IPS-15b (cell line): Measurements from ENCODE around the gene CLEC16A.

Experiments used
- H3K27me3 ChIP-seq: one replicate; pipeline ENCODE4 v1.6.1; 2013; ENCODE audit warnings: low read length; ENCODE audit not compliant: control insufficient read depth, insufficient read depth
- H3K36me3 ChIP-seq: one replicate; pipeline ENCODE4 v1.6.1; 2013; ENCODE audit warnings: low read length; ENCODE audit not compliant: control insufficient read depth, insufficient read depth
- H3K4me1 ChIP-seq: one replicate; pipeline ENCODE4 v1.6.1; 2013; ENCODE audit warnings: mild to moderate bottlenecking, low read length; ENCODE audit not compliant: control insufficient read depth, insufficient read depth
- H3K4me3 ChIP-seq: one replicate; pipeline ENCODE4 v1.5.1; 2013; ENCODE audit warnings: low read depth, low read length
- H3K9ac ChIP-seq: one replicate; pipeline ENCODE4 v1.6.1; 2013; ENCODE audit warnings: low read depth, mild to moderate bottlenecking, low read length
- H3K9me3 ChIP-seq: one replicate; pipeline ENCODE4 v1.6.1; 2013; ENCODE audit warnings: mild to moderate bottlenecking, low read length; ENCODE audit not compliant: control insufficient read depth, insufficient read depth

The CLEC16A gene

GRCh38 chr16:11138022-11138768 lies 193.8 kb downstream of the CLEC16A start:
- H3K9ac ChIP-seq = no peak overlapping the region
- peaks cover 2% of the 10 kb centered on the region for H3K4me1 ChIP-seq
- no peaks in the 10 kb centered on the region for H3K9me3 ChIP-seq
- H3K4me3 ChIP-seq = no peak overlapping the region
- no peaks in the 10 kb centered on the region for H3K27me3 ChIP-seq
- no peaks in the 10 kb centered on the region for H3K36me3 ChIP-seq

DNA sequence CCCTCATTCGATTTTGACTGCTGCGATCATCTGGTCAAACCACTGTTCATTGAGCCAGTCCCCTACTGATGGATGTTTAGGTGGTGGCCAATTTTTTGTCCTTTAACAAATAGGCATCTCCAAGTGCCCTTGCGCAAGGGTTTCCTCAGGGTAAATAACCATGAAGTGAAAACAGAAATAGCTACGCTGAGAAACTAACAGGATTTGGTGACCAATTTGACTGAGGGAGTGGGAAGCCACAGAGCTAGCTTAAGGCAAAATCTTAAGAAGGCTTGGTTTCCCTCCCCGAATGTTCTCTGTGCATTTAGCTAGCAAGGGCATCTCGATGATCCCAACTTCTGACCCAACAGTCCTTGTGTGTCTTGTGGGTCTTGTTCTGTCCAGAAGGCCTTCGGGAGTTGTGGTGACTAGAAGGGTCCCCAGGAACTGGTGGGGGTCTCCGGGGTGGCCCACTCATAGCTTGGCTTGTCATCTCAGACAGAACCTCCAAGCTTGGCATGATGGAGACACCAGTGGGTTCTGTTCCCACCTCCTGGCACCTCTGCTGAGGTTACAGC lies 194.5 kb downstream of the CLEC16A start:
- Histone ChIP-seq H3K4me1 (peaks cover 2% of the 10 kb centered on the region), H3K9me3 (no peaks in the 10 kb centered on the region), H3K27me3 (no peaks in the 10 kb centered on the region), H3K9ac (no peak overlapping the region), H3K36me3 (no peaks in the 10 kb centered on the region), H3K4me3 (no peak overlapping the region)

GRCh38 chr16:11139326-11140097 lies 195.1 kb downstream of the CLEC16A start:
- Histone ChIP-seq H3K36me3 (no peaks in the 10 kb centered on the region), H3K9ac (no peak overlapping the region), H3K4me3 (no peak overlapping the region), H3K4me1 (peaks cover 2% of the 10 kb centered on the region), H3K9me3 (no peaks in the 10 kb centered on the region), H3K27me3 (no peaks in the 10 kb centered on the region)

DNA sequence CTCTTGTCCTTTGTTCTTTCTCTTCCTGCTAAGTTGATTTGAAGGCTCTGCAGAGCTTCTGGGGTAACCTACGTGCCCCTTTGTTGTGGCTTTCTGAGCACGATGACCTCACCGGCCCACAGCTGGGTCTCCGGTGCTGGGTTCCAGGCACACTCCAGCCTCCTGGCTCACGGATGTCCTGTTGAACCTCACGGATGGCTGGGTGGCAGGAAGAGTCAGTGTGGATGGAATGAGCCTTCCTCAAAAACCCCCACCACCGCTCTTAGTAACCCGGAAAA lies 195.7 kb downstream of the CLEC16A start:
- Histone ChIP-seq H3K27me3 (no peaks in the 10 kb centered on the region), H3K4me3 (no peak overlapping the region), H3K36me3 (no peaks in the 10 kb centered on the region), H3K9ac (no peak overlapping the region), H3K4me1 (peaks cover 2% of the 10 kb centered on the region), H3K9me3 (no peaks in the 10 kb centered on the region)

- no peak overlapping the region for H3K9ac ChIP-seq
- peaks cover 2% of the 10 kb centered on the region for H3K4me1 ChIP-seq
- no peak overlapping the region for H3K4me3 ChIP-seq
- no peaks in the 10 kb centered on the region for H3K27me3 ChIP-seq
- H3K9me3 ChIP-seq = no peaks in the 10 kb centered on the region
- H3K36me3 ChIP-seq = no peaks in the 10 kb centered on the region
Observed at GRCh38 chr16:11140466-11140865, 196.1 kb downstream of the CLEC16A start.

GRCh38 chr16:11140867-11141266 lies 196.5 kb downstream of the CLEC16A start:
- peaks cover 2% of the 10 kb centered on the region for H3K4me1 ChIP-seq
- no peaks in the 10 kb centered on the region for H3K9me3 ChIP-seq

DNA sequence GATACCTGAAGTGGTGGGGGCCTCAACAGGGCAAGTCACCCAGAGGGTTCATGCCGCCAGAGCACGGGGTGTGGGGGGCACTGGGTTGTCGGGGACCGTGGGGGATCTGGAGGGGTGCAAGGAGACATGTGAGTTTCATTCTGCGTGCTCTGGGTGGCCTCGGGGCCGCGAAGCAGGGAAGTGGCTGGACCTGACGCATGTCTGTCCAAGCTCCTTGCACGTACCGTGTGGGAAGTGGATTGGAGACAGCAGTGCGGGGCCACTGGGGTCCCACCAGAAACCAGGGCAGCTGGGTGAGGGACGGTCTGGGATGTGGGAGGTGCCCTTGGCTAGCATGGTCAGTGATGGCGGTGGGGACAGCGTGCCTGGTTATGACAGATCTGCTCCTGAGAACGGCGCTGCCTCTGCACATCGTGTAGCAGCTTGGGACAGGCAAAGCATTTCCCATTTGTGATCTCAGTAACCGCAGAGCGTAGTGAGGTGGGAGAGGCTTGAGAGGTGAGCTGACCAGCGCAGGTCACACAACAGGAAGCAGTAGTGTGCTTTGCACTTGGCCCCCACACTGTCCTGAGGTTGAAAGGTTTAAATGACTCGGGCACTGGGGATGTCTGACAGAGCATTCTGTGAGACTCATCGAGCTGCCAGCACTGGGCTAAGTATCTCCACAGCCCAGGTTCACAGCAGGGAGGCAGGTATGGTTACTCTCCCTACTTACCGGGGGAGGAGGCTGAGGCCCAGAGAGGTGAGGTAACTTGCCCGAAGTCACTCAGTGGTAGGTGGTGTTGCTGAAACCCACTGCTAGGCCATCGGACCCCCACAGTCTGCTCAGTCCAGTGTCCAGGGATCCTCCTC lies 197.3 kb downstream of the CLEC16A start:
- no peak overlapping the region for H3K4me3 ChIP-seq

More at GRCh38 chr16:11140867-11141266, 196.5 kb downstream of the CLEC16A start:
- Histone ChIP-seq H3K4me3 (no peak overlapping the region), H3K9ac (no peak overlapping the region), H3K36me3 (no peaks in the 10 kb centered on the region), H3K27me3 (no peaks in the 10 kb centered on the region)

DNA sequence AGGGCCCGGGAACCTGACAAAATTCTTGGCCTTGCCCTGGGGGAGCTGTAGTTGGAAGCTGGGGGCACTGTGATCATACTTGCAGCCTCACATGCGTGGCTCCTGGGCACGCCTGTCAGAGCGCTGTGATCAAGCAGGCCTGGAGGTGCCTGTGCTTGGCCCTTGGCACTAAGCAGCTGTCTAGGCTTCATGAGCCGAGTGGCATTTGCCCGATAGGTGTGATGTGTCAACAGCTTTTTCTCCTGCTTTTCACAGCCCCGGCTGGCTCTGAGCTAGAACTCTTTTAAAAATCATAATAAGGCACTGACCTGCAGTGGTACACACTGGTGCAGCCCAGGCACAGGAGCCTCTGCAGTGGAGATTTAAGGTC lies 197.9 kb downstream of the CLEC16A start:
- Histone ChIP-seq H3K36me3 (no peaks in the 10 kb centered on the region), H3K9me3 (no peaks in the 10 kb centered on the region), H3K27me3 (no peaks in the 10 kb centered on the region), H3K9ac (no peak overlapping the region), H3K4me1 (peaks cover 2% of the 10 kb centered on the region), H3K4me3 (no peak overlapping the region)

More for the DNA sequence above, 197.3 kb downstream of the CLEC16A start:
- no peaks in the 10 kb centered on the region for H3K36me3 ChIP-seq
- peaks cover 2% of the 10 kb centered on the region for H3K4me1 ChIP-seq
- H3K9me3 ChIP-seq = no peaks in the 10 kb centered on the region
- H3K9ac ChIP-seq = no peak overlapping the region
- H3K27me3 ChIP-seq = no peaks in the 10 kb centered on the region

GRCh38 chr16:11142951-11143350 lies 198.6 kb downstream of the CLEC16A start:
- no peak overlapping the region for H3K9ac ChIP-seq
- no peaks in the 10 kb centered on the region for H3K9me3 ChIP-seq
- H3K27me3 ChIP-seq = no peaks in the 10 kb centered on the region
- H3K4me1 ChIP-seq = peaks cover 2% of the 10 kb centered on the region
- no peaks in the 10 kb centered on the region for H3K36me3 ChIP-seq
- no peak overlapping the region for H3K4me3 ChIP-seq

DNA sequence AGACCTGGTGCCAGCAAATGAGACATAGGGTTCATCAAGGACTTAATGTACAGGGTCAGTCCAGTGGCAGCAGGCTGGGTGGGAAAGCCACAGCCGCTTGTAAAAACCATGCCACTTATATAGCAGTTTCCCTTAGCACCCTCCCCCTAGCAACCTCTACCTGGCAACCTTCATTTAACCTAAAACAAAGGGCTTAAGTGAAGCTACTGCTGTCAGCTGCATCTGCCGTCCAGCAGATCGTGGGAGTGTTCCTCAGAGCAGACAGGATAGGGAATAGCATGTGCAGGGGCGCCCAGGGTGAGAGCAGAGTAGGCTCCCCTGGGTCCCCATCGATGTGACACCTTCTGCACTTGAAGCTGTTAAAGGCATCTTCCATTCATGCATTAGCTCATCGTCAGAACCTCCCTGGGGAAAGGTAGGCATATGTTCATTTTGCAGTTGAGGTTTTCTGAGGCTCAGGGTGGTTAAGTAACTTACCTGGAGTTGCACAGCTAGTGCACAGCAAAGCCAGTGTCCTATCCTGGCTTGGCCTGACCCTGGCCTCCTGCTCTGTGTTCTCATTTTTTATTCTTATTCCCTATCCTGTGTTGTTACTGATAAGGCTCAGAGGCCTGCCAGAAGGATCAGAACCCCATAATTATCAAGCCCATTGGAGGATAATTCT lies 199.1 kb downstream of the CLEC16A start:
- Histone ChIP-seq H3K27me3 (no peaks in the 10 kb centered on the region), H3K4me1 (peaks cover 2% of the 10 kb centered on the region), H3K36me3 (no peaks in the 10 kb centered on the region), H3K4me3 (no peak overlapping the region), H3K9ac (no peak overlapping the region), H3K9me3 (no peaks in the 10 kb centered on the region)

GRCh38 chr16:11144122-11144521 lies 199.8 kb downstream of the CLEC16A start:
- Histone ChIP-seq H3K4me3 (no peak overlapping the region), H3K4me1 (peaks cover 2% of the 10 kb centered on the region), H3K36me3 (no peaks in the 10 kb centered on the region), H3K27me3 (no peaks in the 10 kb centered on the region), H3K9ac (no peak overlapping the region), H3K9me3 (no peaks in the 10 kb centered on the region)
